ENCODE data around the gene GATM. TPM values are rescaled to one million over a fixed set of nuclear protein-coding genes. Genes with fewer than 3 reads are reported as not detected.

Gene GATM
- total RNA-seq, 1 experiment from 2014 or later = 10.7 TPM

DNA sequence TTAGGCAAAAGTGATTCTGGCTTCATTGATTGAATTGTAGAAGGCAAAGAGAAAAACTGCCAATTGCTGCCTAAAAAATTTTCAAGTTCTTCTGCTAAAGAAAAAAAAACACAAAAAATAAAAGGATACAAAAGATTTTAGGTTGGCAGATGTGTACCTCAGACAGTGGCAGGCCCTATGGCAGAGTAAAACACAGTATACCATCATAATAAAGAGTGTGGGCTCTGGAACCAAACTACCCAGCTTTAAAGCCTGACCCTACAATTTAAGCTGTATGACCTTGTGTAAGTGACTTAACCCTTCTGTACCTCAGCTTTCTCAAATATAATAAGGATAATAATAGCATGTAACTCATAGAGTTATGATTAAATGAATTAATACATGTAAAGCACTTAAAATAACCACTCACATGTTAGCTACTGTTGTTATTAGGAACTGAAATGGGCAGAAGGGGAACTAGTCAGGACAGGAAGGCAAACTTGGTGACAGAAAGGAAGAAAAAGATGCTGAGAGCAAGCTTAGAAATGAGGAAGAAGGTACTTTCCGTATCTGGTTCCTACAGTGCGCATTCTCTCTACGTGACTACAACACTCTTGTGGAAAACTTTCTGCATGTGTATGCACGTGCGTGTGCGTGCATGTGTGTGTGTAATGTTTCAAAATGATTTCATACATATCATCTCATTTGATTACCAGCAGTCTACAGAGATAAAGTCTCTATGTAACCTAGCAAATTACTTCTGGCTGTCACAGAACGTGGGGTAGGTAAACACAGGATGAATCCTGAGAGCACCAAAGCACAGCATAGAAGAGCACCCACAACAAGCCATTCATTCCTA, 13.6 kb upstream of the GATM start:
- H3K14ac ChIP-seq (ENCODE audit: insufficient read depth, low read length) = no peak overlapping the region
- Mint-ChIP-seq H3K27ac (no peak overlapping the region), H3K36me3 (ENCODE audit: insufficient read depth in 1 of 3, low read depth in 3 of 3) (no peaks in the 10 kb centered on the region)

More for the DNA sequence above, 13.6 kb upstream of the GATM start:
- Histone ChIP-seq H3K4me1 (ENCODE audit: insufficient read depth, low read length) (no peaks in the 10 kb centered on the region), H2BK120ac (ENCODE audit: low read depth, low read length, poor library complexity, severe bottlenecking) (no peak overlapping the region), H3K4ac (ENCODE audit: low read depth, low read length) (no peak overlapping the region), H3K56ac (ENCODE audit: insufficient read length, low read depth, low read length) (no peak overlapping the region), H3K23ac (ENCODE audit: insufficient read length, low read depth, low read length) (no peak overlapping the region), H3K18ac (ENCODE audit: insufficient read length, low read depth, low read length) (no peak overlapping the region), H4K20me1 (ENCODE audit: control insufficient read depth, insufficient read depth, insufficient read length) (no peaks in the 10 kb centered on the region), H3T11ph (ENCODE audit: low read length) (no peak overlapping the region), H2BK12ac (ENCODE audit: insufficient read length, low read depth, low read length) (no peak overlapping the region), H3K9me3 (ENCODE audit: control insufficient read depth, low read depth, low read length) (no peaks in the 10 kb centered on the region), H3K23me2 (ENCODE audit: insufficient read length, low read depth, low read length, poor library complexity, severe bottlenecking) (no peaks in the 10 kb centered on the region), H2AFZ (ENCODE audit: low read length) (no peak overlapping the region), H2BK5ac (ENCODE audit: insufficient read length, low read length) (no peak overlapping the region), H4K8ac (replicated peaks; ENCODE audit: insufficient read length, low read depth, low read length) (no peak overlapping the region), H3K27me3 (ENCODE audit: insufficient read depth, low read length) (no peaks in the 10 kb centered on the region), H3K79me1 (ENCODE audit: insufficient read depth, low read depth, low read length, poor library complexity, severe bottlenecking) (no peaks in the 10 kb centered on the region), H3K9ac (ENCODE audit: extremely low read depth, insufficient read length, low read length) (no peak overlapping the region), H4K91ac (ENCODE audit: insufficient read length, low read depth, low read length) (no peak overlapping the region), H2BK15ac (ENCODE audit: low read depth, low read length) (no peak overlapping the region), H2BK20ac (ENCODE audit: low read depth, low read length, poor library complexity, severe bottlenecking) (no peak overlapping the region), H3K4me2 (ENCODE audit: insufficient read depth, insufficient read length, low read length) (no peak overlapping the region), H3K79me2 (ENCODE audit: insufficient read depth, low read length) (no peaks in the 10 kb centered on the region), H3K27ac (ENCODE audit: insufficient read length, low read depth, low read length) (no peak overlapping the region), H4K5ac (ENCODE audit: insufficient read length, low read depth, low read length) (no peak overlapping the region), H2AK5ac (ENCODE audit: insufficient read length, low read length) (no peak overlapping the region)
- no CpG with 5 or more reads among the region's 7 CpGs for WGBS (ENCODE audit: extremely low coverage, insufficient read length, low lambda C conversion rate)
- Mint-ChIP-seq H3K4me1 (peaks cover 0 to 2% of the 10 kb centered on the region in 2 experiments; a peak in 2 of 4 replicates), H3K9me3 (no peaks in the 10 kb centered on the region), H3K4me3 (no peak overlapping the region), H3K27me3 (ENCODE audit: low read depth) (peaks cover 72% of the 10 kb centered on the region)
- TF ChIP-seq, protein P1, sequence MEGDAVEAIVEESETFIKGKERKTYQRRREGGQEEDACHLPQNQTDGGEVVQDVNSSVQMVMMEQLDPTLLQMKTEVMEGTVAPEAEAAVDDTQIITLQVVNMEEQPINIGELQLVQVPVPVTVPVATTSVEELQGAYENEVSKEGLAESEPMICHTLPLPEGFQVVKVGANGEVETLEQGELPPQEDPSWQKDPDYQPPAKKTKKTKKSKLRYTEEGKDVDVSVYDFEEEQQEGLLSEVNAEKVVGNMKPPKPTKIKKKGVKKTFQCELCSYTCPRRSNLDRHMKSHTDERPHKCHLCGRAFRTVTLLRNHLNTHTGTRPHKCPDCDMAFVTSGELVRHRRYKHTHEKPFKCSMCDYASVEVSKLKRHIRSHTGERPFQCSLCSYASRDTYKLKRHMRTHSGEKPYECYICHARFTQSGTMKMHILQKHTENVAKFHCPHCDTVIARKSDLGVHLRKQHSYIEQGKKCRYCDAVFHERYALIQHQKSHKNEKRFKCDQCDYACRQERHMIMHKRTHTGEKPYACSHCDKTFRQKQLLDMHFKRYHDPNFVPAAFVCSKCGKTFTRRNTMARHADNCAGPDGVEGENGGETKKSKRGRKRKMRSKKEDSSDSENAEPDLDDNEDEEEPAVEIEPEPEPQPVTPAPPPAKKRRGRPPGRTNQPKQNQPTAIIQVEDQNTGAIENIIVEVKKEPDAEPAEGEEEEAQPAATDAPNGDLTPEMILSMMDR (conservative IDR thresholded peaks at IDR 0.05) = no peak
- DNase-seq = no peak

All from H9 (cell line).